Thoracic aorta (tissue), 2 donors: Measurements from ENCODE around the gene MRPL53. TPM values are rescaled to one million over a fixed set of nuclear protein-coding genes. Genes with fewer than 3 reads are reported as not detected.

Source experiments
- ATAC-seq: fragments of 150-250 bp; one replicate; pipeline ENCODE4 v1.8.0; 2017; ENCODE audit warnings: low read depth; ENCODE audit not compliant: insufficient number of reproducible peaks, low FRiP score
- DNase-seq: peaks from one replicate; pipeline ENCODE4 v3.0.0-alpha.2; 2020; ENCODE audit warnings: low spot score
- H3K27ac ChIP-seq, 2 donors: fragments of 200-600 bp; sonication (generic); 1 replicate in 1 of 2; 2 replicates in 1 of 2; pipeline ENCODE4 v1.5.1; 2016; ENCODE audit warnings: mild to moderate bottlenecking in 2 of 2, moderate library complexity in 2 of 2
- H3K27me3 ChIP-seq: fragments of 200-600 bp; sonication (generic); replicated peaks from 2 replicates; pipeline ENCODE4 v1.6.0; 2016; ENCODE audit warnings: mild to moderate bottlenecking; ENCODE audit not compliant: insufficient read depth
- H3K36me3 ChIP-seq: fragments of 200-600 bp; sonication (generic); one replicate; pipeline ENCODE4 v1.5.1; 2016
- H3K4me1 ChIP-seq, 2 donors: fragments of 200-600 bp; sonication (generic); 1 replicate in 1 of 2; 2 replicates in 1 of 2; pipeline versions ENCODE4 v1.5.1 to v1.6.0; 2016; ENCODE audit warnings: low read depth in 2 of 2, mild to moderate bottlenecking in 1 of 2; ENCODE audit not compliant: control insufficient read depth in 1 of 2
- H3K4me3 ChIP-seq: fragments of 200-600 bp; sonication (generic); 2 replicates; pipeline ENCODE4 v1.5.1; 2016; ENCODE audit warnings: mild to moderate bottlenecking
- H3K9me3 ChIP-seq: fragments of 200-600 bp; sonication (generic); 2 replicates; pipeline ENCODE4 v1.5.1; 2016
- total RNA-seq, 2 donors: library from RNA; depleted of rRNA; stranded (reverse); fragments of >200 nt; gene quantifications; one replicate each; pipeline versions ENCODE4 v1.1.0 to v1.2.3, GENCODE V29; 2016
- TF ChIP-seq, protein P1 (sequence below): fragments of 200-600 bp; sonication (generic); IDR thresholded peaks from one replicate; pipeline ENCODE4 v1.5.1; 2019; ENCODE audit warnings: antibody characterized with exemption

MRPL53 gene
- total RNA-seq, 2 donors from 2014 or later: 14.6 to 40.8 TPM

DNA sequence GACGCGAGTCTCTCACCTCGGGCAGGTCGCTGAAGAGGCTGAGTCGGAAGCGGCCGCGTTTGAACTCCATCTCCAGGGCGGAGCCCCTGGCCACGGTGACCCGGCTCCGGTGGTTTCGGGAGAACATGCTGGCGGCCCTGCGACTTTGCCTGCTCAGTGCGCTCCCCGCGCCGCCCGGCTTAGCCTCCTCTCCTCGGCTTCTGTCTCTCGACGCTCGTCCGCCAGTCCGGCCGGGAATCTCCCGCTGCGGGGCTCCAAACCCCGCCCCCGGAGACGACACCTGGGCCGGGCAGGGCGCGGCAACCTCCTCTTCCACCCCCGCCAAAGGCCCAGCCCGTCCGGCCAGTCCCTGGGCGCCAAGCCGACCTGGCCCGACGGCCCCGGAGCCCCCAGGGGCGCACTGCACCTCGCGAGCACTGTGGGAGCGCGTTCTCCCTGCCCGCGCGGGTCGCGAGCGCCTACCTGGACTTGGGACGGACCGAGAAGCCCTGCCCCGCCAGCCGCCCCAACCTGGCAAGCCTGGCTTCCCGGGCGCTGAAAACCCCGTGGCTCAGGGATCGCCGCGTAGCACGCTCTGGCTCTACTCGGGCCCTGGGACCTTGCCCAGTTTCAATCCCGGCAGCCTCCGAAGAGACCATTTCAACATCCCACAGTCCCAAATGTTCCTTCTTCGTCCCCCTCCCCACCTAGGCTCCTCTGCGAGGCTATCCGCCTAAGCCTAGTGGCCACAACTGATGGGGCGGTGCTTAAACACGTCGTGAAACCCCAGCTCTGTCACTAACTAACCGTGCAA lies 30.6 kb downstream of the MRPL53 start, which contains the start of gene RTKN:
RTKN (minus strand) TSS at position 248 of the 793 bp plus-strand sequence; CDS start at position 127, 121 bp downstream.
- TF ChIP-seq, protein P1, sequence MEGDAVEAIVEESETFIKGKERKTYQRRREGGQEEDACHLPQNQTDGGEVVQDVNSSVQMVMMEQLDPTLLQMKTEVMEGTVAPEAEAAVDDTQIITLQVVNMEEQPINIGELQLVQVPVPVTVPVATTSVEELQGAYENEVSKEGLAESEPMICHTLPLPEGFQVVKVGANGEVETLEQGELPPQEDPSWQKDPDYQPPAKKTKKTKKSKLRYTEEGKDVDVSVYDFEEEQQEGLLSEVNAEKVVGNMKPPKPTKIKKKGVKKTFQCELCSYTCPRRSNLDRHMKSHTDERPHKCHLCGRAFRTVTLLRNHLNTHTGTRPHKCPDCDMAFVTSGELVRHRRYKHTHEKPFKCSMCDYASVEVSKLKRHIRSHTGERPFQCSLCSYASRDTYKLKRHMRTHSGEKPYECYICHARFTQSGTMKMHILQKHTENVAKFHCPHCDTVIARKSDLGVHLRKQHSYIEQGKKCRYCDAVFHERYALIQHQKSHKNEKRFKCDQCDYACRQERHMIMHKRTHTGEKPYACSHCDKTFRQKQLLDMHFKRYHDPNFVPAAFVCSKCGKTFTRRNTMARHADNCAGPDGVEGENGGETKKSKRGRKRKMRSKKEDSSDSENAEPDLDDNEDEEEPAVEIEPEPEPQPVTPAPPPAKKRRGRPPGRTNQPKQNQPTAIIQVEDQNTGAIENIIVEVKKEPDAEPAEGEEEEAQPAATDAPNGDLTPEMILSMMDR: no peak
- Histone ChIP-seq H3K27me3 (no peaks in the 10 kb centered on the region), H3K36me3 (no peaks in the 10 kb centered on the region), H3K9me3 (no peaks in the 10 kb centered on the region), H3K27ac (peak within 1 kb of the TSS; percentile 54 to 79), H3K4me1 (peaks cover 3 to 49% of the 10 kb centered on the region in 2 donors), H3K4me3 (peak within 1 kb of the TSS; percentile 72)
- ATAC-seq: no peak
- no peak for DNase-seq

DNA sequence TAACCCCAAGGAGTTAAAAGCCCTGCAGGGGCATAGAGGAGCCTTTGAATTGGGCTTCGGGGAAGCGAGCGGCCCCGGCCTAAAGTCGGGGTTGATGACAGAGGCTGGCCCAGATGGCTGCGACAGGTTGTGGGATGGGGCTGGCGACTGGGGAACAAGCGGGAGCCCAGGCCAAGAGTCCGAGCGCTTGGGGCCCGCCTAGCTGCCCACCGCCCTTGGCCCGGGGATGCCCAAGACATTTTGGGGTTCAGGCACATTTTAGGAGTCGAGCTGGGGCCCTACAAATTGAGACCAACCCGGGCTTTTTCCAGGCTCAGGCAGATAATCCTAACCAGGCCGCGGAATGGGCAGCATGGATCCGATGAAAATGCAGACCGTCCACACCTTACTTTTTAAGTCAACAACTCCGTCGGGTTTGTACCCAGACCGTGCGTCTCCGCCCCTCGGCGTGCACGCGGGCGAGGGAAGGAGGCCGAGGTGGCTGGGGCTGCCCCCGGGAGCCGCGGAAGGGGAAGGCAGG lies 31.2 kb downstream of the MRPL53 start:
- no peaks in the 10 kb centered on the region for H3K27me3 ChIP-seq
- H3K27ac ChIP-seq: peak overlapping the region; percentile 54 to 79
- ATAC-seq (no peak), DNase-seq (no peak)
- peaks cover 3 to 49% of the 10 kb centered on the region in 2 donors for H3K4me1 ChIP-seq
- H3K4me3 ChIP-seq: peak overlapping the region; percentile 72
- H3K36me3 ChIP-seq: no peaks in the 10 kb centered on the region
- no peaks in the 10 kb centered on the region for H3K9me3 ChIP-seq
- TF ChIP-seq, protein P1: no peak

DNA sequence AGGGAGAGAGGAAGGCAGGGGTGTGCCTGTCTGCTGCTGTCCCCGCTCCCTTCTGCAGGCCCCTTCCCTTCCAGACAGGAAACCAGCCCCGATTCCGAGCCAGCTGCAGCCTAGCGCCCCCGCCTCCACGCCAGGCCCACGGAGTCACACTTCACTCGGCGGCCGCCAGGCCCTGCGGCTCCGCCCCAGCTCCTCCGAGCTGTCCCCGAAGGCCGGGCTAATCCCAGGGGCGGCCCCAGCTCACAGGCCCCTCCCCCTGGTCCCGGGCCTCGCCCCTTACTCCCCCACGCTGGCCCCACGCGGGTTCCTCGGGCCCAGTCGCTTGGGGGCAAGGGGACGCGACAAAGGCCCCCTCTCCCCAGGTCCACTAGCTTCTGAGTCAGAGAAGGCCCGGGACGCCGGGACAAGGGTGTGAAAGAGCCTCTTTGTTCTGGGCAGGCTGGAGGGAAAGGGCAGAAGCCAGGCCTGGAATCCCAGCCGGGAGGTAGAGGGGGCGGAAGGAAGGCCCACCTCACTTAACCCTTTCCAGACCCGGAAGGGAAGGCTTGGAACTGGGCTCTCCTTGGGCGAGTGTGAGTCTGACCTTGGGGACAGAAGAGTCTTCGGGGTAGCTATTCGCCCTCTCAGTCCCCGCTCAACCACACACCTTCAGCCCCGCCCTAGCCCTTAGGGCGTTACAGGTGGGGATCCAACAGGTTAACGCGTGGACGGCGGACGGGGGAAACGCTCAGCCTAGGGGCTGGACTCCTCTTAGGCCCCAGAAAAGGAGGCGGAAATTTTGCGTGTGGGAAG lies 31.9 kb downstream of the MRPL53 start:
- H3K4me3 ChIP-seq: peak overlapping the region; percentile 72
- H3K4me1 ChIP-seq: peaks cover 3 to 49% of the 10 kb centered on the region in 2 donors
- peak; percentile 40 for DNase-seq
- no peaks in the 10 kb centered on the region for H3K27me3 ChIP-seq
- ATAC-seq: peak; percentile 70
- H3K27ac ChIP-seq: peak overlapping the region; percentile 54 to 79
- no peaks in the 10 kb centered on the region for H3K9me3 ChIP-seq
- TF ChIP-seq, protein P1: peak; percentile 44
- H3K36me3 ChIP-seq: no peaks in the 10 kb centered on the region

DNA sequence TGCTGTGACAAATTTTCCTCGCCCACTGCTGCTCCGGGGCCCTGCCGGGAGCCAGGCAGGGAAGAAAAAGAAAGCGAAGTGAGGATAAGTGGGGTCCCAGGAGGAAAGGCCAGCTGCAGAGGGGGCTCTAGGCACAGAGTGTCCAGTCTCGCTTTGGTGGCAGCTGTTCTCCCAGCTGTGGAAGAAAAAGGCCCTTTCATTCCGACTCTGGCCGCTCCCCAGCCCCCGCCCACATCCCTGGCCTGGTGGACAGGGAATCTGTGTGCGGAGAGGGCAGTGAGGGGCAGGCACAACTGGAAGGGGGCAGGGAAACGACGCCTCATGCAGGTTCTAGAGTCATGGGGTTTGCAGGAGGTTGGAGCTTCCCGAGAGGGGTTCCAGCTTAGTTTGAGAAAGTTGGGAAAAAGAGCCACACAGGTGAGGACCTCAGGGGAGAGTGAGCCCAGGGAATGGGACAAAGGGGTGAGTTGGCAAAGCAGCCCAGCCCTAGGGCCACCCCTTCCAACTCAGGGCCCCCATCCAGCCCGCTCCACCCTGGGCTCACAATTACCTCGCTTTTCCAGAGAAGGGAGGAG lies 32.6 kb downstream of the MRPL53 start:
- TF ChIP-seq, protein P1: no peak
- Histone ChIP-seq H3K9me3 (no peaks in the 10 kb centered on the region), H3K4me3 (peak overlapping the region; percentile 72), H3K4me1 (peaks cover 3 to 49% of the 10 kb centered on the region in 2 donors), H3K27me3 (no peaks in the 10 kb centered on the region), H3K27ac (peak overlapping the region; percentile 40 to 54), H3K36me3 (no peaks in the 10 kb centered on the region)
- DNase-seq: no peak
- peak; percentile 31 for ATAC-seq
